Left colon (tissue), 2 donors: ENCODE data around the gene NEK11. TPM values are rescaled to one million over a fixed set of nuclear protein-coding genes. Genes with fewer than 3 reads are reported as not detected.

Experiments
- ATAC-seq: fragments of 200-7000 bp; cut with Tn5 transposase; one replicate; pipeline ENCODE4 v1.9.1; 2020; ENCODE audit warnings: mild to moderate bottlenecking, moderate library complexity
- DNase-seq, 2 donors: peaks; one replicate each; pipeline ENCODE4 v3.0.0-alpha.2; 2020
- intact Hi-C, 2 donors: fragments of 100-400 bp; cut with DNase I in 1 of 2; cut with micrococcal nuclease in 1 of 2; formaldehyde crosslinking; loops; one replicate each; pipeline versions ENCODE4 v1.11.2 to v1.14.0; 2022; cut with DNase I, micrococcal nuclease
- total RNA-seq, 2 donors: library from RNA; stranded (reverse); fragmentation: NEBNext Ultra II Directional; extraction: Animal tissue kit (Norgen Biotek cat#: 25700); gene quantifications; one replicate each; pipeline ENCODE4 v1.2.1, GENCODE V29; 2021
- donor health status: DM: no; HTN: no; CAD: no.
- donor health status: DM: yes; HTN: yes; CAD: no.

NEK11 gene
- total RNA-seq, 2 donors from 2014 or later: 3.6 to 5.3 TPM

DNA sequence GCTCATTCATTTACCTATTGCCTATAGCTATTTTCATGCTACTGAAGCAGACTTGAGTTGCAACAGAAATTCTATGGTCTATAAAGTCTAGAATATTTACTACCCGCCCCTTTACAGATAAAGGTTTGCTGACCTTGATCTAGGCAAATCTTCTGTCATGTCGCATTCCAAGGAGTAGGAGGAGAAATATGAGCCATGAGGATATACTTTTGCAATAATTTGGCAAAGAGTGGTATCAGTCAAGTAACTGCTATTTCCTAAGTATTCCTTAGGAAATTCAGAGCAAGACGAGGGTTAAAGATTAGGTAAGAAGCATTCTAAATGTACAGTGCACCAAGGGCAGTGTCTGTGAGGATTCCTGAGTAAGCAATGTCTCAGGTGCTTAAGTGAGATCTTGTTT lies 233.8 kb downstream of the NEK11 start:
- no peak for DNase-seq
- intact Hi-C loops: no loop called here
- ATAC-seq: no peak

DNA sequence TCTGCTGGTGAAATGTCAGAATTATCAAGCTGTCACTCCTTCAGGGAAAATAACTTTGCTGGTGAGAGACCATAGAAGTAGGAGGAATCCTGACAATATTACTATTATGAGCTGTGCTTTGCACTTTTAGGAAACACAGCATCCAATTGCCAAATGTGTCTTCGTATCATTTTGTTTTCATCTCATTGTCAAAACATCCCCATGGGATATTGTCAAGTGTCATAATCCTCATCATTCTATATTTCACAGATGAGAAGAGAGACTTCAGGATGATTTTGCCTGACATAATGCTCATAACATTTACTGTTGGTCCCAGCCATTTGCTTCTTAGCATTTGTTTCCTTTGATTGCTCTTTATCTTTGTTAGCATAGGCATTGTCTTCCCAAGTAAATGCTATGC lies 234.4 kb downstream of the NEK11 start:
- ATAC-seq: no peak
- DNase-seq: no peak
- intact Hi-C loops: no loop called here

DNA sequence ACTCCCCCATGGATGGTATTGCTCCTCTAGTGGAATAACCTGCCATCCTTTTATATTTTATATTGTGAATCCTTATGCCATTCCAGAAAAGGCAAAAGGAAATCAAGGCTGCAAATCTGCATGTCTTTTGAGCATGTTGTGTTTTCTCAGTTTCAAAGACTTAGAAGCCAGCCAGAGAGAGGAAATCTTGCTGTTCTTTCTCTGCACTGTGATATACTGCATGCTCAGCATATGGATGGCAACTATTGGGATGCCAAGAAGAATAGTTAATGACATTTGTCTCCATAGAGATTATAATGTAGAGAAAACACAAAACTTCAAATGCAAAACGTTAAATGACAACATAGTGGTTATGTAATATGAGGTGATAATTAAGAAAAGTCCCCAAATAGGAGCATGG lies 248.9 kb downstream of the NEK11 start:
- no peak for ATAC-seq

DNA sequence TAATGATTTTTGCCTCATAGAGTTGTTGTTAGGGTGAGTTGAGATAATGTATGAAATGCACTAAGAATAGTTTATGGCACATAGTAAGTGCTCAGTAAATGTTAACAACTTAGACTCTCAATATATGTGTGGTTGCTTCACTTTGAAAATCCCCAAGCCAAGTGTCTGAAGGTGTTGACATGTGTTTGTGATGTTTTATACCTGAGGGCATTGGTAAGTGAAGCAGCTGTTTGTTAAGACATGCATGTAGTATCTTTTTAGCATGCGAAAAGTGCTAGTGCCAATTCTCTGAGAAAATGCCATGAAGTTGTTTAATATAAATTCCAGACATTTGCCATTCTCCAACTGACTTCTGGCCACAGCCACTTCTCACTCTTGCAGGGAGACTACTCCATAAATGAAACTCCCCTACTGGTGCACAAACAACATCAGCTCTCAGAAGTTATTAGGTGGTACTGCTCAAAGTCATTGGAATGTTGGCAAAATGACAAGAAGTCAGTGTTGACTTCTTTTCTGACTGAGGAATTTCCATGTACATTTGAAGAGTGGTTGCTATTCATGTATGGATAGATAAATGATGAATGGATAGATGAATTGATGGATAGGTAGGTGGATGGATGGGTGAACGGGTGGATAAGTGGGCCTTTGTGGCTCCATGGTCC lies 251.3 kb downstream of the NEK11 start:
- no peak for DNase-seq
- no peak for ATAC-seq
- intact Hi-C loops: no loop called here

More for the DNA sequence above, 248.9 kb downstream of the NEK11 start:
- intact Hi-C loops: no loop called here
- DNase-seq: no peak

DNA sequence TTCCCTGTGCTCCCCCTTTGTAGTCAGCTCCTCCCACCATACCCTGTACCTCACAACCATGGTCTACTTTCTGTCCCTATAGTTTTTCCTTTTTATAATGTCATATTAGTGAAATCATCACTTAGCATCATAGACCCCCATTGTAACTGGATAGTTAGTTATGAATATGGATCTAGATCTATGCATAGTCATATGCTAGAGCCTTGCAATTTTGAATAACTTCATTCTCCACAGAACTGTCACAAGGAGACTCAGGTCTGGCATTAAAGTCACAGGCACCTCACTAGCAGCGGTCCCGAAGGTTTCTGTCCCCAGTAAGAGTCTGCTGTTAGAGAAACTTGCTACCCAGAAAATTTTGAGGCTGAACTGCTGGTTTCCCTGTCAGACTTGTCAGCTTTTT lies 252.9 kb downstream of the NEK11 start:
- intact Hi-C loops: no loop called here
- no peak for DNase-seq
- no peak for ATAC-seq

DNA sequence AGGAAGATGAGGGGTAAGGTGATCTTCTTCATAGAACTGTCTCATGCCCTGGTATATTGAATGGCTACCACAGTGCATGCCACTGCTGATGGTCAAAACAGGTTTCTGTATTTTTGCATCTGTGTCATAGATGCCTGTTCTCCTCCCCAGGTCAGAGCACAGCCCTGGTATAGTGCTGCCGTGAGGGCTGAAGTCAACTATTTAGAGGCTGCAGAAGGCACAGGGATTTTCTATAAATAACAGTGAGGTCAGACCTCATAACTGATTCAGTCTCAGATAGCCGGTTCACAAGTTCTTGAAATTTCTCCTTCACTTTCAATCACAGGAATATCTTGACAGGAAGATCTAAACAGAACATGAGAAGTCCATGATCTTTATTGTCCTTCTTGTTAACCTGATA lies 255.7 kb downstream of the NEK11 start:
- intact Hi-C loops: no loop called here
- DNase-seq (no peak), ATAC-seq (no peak)

DNA sequence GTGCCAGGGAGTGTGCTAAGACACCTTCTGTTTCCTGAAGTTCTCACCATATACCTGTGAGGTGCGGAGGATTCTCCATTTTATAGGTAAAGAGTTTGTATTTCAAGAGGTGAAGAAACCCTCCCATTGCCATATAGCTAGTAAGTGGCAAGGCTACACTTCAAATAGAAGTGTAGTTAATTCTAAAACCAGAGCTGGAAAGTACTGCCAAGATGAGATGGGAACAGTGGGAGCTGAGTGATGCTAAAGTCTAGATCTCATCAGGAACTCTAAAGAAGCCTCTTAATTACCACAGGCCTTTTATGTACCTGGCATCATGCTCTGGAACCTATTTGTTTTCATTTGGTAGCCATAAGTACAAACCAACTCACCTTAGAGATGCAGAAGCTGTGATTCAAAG lies 256.3 kb downstream of the NEK11 start:
- intact Hi-C loops: no loop called here
- ATAC-seq (no peak), DNase-seq (no peak)

DNA sequence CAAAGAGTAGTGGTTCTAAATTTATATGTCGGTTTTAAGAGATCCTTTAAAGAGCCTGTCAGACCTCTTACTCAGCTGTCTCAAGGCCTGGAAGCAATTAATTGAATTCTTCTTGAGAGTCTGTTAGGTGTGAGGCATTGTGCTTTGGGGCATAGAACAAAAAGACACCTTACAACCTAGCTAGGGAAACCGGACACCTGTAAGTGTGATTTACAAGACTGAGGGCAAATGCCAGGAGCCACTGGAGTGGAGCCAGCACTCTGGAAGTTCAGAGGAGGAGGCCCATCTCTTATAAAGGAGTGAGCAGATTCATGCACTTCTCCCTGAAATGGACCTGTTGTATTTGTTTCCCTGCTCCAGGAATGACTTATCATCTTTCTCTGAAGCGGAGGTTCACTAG lies 257.2 kb downstream of the NEK11 start:
- ATAC-seq: no peak
- no peak for DNase-seq
- intact Hi-C loops: no loop called here

DNA sequence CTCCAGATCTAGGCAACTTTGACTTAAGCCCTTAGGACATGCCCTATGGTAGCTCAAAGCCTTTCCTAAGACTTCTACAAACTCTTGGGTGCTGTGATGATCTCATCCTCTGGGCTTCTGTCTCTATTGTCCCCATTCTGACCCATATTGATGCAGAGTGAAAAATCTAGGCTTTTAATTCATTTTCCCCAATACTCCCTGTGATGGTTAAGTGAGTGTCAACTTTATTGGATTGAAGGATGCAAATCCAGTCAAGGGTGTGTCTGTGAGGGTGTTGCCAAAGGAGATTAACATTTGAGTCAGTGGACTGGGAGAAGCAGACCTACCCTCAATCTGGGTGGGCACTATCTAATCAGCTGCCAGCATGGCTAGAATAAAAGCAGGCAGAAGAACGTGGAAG lies 257.6 kb downstream of the NEK11 start:
- DNase-seq (no peak), ATAC-seq (no peak)
- intact Hi-C loops: no loop called here

DNA sequence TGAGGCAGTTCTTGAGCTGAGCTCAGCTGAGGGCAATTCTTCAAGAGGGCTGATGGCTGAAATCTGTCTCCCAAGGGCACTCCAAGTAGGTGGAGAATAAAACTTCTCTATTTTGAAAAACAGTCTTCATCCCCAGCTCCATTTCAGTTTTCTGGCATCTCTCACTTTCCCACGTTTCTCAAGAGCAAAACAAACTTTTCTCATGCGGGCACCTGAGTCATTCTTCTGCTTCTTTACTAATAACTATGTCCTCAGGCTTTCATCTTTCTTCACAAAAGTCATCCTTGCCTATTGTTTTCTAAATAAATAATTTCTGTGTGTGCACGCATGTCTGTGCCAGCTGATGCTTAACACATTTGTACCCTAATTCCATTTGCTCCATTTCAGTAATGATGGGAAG lies 258.8 kb downstream of the NEK11 start:
- intact Hi-C loops: no loop called here
- DNase-seq: no peak
- ATAC-seq: no peak

DNA sequence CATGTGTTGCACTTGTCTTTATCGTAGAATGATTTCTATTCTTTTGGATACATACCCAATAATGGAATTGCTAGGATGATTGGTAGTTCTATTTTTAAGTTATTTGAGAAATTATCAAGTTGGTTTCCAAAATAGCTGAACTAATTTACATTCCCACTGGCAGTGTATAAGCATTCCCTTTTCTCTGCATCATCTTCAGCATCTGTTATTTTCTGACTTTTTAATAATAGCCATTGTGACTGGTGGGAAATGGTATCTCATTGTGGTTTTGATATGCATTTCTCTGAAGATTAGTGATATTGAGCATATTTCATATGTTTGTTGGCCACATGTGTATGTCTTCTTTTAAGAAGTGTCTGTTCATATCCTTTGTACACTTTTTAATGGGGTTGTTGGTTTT lies 273.2 kb downstream of the NEK11 start:
- DNase-seq (no peak), ATAC-seq (no peak)
- intact Hi-C loops: no loop called here

DNA sequence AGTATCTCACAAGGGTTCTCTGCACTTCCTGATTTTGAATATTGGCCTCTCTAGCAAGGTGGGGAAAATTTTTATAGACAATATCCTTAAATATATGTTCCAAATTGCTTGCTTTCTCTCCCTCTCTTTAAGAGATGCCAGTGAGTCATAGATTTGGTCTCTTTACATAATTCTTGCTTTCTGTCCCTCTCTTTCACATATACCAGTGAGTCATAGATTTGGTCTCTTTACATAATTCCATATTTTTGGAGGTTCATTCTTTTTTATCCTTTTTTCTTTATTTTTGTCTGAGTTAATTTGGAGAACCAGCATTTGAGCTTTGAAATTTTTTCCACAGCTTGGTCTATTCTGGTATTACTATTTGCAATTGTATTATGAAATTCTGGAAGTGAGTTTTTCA lies 277.2 kb downstream of the NEK11 start:
- DNase-seq (no peak), ATAC-seq (no peak)
- intact Hi-C loops: no loop called here

DNA sequence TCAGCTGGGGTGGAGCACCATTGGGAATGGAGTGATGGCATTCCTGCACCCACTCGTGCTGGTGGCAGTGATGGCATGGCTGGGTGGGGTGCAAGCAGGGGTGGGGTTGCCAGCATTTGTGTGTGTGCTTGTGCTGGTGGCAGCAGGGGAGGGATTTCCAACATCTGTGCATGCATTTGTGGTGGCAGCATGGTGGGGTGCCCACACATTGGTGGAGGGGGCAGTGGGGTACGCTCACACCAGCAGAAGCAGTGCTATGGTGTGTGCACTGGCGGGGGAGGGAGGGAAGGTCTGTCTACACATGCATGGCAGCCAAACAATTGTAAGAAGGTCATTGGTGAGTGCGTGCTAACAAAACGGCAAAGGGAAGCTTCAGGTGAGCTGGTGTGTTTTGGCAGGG lies 278.2 kb downstream of the NEK11 start:
- intact Hi-C loops: no loop called here

DNA sequence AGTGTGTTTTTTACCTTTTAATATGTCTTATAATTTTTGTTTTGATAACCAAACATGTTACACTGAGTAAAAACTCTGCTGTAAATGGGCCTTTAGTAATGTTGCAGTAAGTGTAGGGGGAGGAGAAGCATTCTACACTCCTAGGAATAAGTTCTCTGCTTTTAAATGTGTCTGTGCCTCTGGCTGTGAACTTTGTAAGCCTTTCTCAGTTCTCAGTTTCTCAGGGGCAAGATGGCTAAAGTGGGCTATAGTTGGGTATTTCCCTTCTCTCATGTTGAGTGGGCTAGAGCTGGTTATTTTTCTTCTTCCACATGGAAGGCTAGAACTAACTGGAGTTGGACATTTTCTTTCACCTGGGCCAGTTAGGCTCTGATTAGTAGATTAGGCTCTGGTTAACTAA lies 279.6 kb downstream of the NEK11 start:
- intact Hi-C loops: no loop called here
- DNase-seq (no peak), ATAC-seq (no peak)

More for the DNA sequence above, 278.2 kb downstream of the NEK11 start:
- no peak for ATAC-seq
- no peak for DNase-seq

DNA sequence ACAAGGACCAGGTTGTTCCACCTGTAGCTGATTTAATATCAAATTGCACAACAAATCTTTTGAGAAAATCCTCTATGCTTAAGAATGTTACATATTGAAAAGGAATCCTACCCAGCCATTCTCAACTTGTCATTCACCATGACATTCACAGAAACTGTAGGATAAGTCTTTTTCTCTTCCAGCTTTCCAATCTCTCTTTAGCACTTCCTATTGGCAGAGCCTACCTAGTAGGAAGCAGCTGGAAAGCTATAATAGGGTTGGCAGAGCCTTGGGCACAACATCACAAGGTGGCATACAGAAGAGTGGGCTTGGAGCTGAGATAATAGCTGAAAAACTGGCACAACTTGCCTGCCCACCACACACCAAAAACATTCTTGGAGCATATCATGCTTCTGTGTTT lies 287.6 kb downstream of the NEK11 start:
- DNase-seq (no peak), ATAC-seq (no peak)
- intact Hi-C loops: no loop called here

DNA sequence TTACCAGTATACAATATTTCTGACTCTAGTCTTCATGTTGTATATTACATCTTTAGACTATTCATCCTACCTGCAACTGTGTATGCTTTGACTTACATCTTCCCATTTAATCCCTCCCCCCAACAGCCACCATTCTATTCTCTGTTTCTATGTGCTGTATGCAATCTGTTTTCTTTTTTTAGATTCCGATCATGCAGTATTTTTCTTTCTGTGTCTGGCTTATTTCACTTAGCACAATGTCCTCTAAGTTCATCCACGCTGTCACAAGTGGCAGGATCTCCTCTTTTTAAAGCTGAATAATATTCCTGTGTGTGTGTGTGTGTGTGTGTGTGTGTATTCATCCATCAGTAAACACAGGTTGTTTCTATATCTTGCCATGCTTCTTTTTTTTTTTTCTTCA lies 288.5 kb downstream of the NEK11 start:
- intact Hi-C loops: no loop called here
- DNase-seq (no peak), ATAC-seq (no peak)

DNA sequence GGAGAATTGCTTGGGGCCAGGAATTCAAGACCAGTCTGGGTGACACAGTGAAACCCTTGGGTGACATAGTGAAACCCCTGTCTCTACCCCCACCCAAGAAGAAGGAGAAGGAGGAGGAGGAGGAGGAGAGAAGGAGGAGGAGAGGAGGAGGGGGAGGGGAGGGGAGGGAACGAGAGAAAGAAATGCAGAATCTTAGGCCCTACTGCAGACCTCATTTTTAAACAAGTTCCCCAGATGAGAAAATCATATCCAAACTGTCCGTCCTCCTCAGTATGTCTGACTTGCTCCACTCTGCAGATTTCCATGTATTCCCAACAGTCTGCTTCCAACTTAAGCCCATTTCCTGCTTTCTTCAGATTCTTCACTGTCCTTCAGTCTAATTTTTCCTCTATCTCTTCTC lies 291.0 kb downstream of the NEK11 start:
- intact Hi-C loops: no loop called here
- DNase-seq (no peak), ATAC-seq (no peak)

DNA sequence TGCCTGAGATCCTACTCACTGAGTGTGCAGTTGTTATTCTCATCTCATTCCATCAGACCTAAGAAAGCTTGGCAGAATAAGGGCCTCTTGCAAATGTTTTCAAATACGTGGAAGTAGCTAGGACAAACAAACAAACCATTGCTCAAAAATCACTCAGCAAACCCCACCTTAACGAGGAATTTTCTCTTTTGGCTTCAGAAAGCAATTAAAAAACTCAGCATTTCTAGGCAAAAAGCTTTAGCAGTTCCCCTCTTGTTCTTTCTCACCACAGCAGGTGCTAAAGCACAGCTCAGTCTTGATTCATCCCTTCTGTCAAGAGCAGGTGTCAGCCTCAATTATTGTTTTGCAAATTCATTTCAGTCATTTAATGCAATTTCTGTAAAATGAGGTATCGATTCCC lies 296.3 kb downstream of the NEK11 start:
- intact Hi-C loops: no loop called here
- no peak for ATAC-seq
- DNase-seq: no peak

DNA sequence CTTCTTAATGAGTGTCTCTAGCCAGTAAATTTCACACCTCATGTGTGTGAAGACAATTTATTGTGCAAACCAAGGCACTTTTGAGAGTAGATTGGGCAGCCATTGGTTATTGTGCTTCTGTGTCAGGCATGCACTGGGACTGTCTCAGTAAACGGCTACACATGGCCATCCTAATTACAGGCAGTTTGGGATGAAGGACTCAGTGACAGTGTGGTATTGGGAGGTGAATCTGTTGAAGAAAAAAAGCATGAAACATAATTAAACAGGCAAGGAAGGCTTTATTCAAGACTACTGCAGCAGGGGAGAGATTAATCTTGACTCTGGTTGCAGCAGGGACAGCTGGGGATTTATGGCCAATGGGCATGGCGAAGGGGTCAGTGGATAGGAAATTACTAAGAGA lies 297.1 kb downstream of the NEK11 start:
- no peak for DNase-seq
- ATAC-seq: no peak
- intact Hi-C loops: no loop called here

DNA sequence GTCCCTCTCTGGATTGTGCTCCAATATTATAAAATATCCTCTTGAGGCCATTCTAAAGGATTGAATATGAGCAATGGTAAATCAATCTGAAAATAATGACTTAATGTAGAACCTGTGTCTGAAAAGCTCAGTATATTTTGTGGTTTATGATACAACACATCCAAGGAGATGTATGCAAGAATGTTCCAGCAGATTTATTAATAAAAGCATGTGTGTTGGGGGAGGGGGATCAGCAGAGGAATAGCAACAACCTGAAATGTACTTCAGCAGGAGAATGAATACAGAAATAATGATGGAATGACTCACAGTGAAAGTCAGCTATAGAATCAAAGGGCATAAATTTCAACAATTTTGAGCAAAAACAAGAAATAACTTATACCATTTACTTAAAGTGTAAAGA lies 298.2 kb downstream of the NEK11 start:
- intact Hi-C loops: no loop called here
- ATAC-seq (no peak), DNase-seq (no peak)

DNA sequence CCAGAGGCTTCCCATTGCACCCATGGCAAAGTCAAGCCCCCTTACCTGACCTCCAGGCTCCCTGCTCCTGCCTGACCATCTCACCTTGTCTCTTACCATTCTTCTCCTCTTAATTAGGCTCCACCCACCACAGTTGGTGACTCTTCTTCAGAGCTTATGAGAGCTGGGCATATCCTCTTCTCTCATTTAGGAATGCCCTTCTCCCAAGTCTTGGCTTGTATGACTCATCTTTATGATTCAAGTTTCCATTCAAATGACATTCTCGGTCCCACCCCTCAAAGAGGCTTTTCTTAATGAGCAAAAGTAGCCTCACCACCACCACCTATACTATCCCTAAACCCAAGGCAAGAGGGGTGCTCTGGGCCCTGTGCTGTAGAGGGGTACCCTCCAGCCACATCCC lies 299.6 kb downstream of the NEK11 start:
- no peak for ATAC-seq
- intact Hi-C loops: no loop called here
- DNase-seq: no peak

DNA sequence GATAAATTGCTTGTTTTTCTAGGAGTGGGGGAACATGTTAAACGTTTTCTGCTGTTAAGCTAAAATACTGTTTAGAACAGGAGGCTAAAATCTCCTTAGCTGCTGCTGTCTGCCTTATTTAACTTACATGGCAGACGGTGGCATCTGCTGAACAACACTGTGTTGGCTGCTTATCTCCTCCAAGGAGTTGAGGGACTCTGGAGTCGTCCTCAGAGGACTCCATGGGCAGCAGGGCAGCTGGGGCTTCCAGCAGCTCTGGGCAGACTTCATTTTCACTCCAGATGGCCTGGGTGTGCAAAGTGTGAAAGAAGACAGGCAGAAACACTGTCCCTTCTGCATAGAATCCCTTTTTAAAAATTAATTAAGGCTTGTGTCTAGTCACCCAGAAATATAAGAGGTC lies 302.0 kb downstream of the NEK11 start:
- no peak for DNase-seq
- ATAC-seq: no peak
- intact Hi-C loops: no loop called here
